ENCODE measurements around the gene MTNR1B.
A peak's percentile ranks its signal among the peaks of the same experiment; 100 is the strongest.

Gene MTNR1B

GRCh38 chr11:93005239-93005638 lies 35.8 kb downstream of the MTNR1B start:
- H3K4me3 ChIP-seq (ENCODE audit: low read length in 2 of 2): no peak overlapping the region
- no peak for DNase-seq (ENCODE audit: low spot score)
- H3K4me1 ChIP-seq (ENCODE audit: control insufficient read depth in 2 of 2, insufficient read depth in 1 of 2, low read depth in 1 of 2, low read length in 2 of 2): peaks cover 1 to 4% of the 10 kb centered on the region in 2 donors
- H2AK5ac ChIP-seq (ENCODE audit: low read depth, low read length): no peak overlapping the region
- no peak overlapping the region for H3K14ac ChIP-seq (ENCODE audit: low read length)
- no peak overlapping the region for H2BK120ac ChIP-seq (ENCODE audit: low read depth, low read length)
- H3K18ac ChIP-seq (ENCODE audit: low read length): no peak overlapping the region
- H3K4ac ChIP-seq (ENCODE audit: low read length): no peak overlapping the region
- no peak overlapping the region for H2BK12ac ChIP-seq (ENCODE audit: low read length)
- H2AFZ ChIP-seq (ENCODE audit: low read length): no peak overlapping the region
- no peak overlapping the region for H3K27ac ChIP-seq (replicated peaks; ENCODE audit: low read length)
- H3K23ac ChIP-seq (ENCODE audit: low read depth, low read length, poor library complexity): no peak overlapping the region
- H3K9me3 ChIP-seq (replicated peaks in 1 of 2; ENCODE audit: control insufficient read depth in 2 of 2, insufficient read depth in 1 of 2, low read depth in 1 of 2, low read length in 2 of 2): peaks cover 0 to 5% of the 10 kb centered on the region in 2 donors
- no peaks in the 10 kb centered on the region for H3K79me1 ChIP-seq (ENCODE audit: low read depth, low read length)
- no peak overlapping the region for H3K4me2 ChIP-seq (ENCODE audit: insufficient read depth, low read length, poor library complexity, severe bottlenecking)
- no CpG with 5 or more reads among the region's 1 CpG for WGBS, 2 donors (ENCODE audit: extremely low coverage in 2 of 2, insufficient read length in 2 of 2, insufficient replicate concordance in 1 of 2)
- no peak overlapping the region for H4K91ac ChIP-seq (ENCODE audit: low read depth, low read length, poor library complexity)
- H3K27me3 ChIP-seq (ENCODE audit: control insufficient read depth in 3 of 3, insufficient read depth in 3 of 3, low read depth in 1 of 3, low read length in 3 of 3): no peaks in the 10 kb centered on the region
- no peak overlapping the region for H3K9ac ChIP-seq (ENCODE audit: low read depth, low read length, poor library complexity)
- H2BK5ac ChIP-seq (ENCODE audit: low read length): no peak overlapping the region
- no peaks in the 10 kb centered on the region for H3K36me3 ChIP-seq (replicated peaks in 1 of 2; ENCODE audit: control insufficient read depth in 2 of 2, insufficient read depth in 2 of 2, low read length in 2 of 2)
- H4K8ac ChIP-seq (ENCODE audit: low read depth, low read length): no peak overlapping the region
- H2BK15ac ChIP-seq (ENCODE audit: low read length): no peak overlapping the region

GRCh38 chr11:93013646-93014045 lies 44.2 kb downstream of the MTNR1B start:
- no peak overlapping the region for H2BK15ac ChIP-seq (ENCODE audit: low read length)
- H3K9ac ChIP-seq (ENCODE audit: low read depth, low read length, poor library complexity): no peak overlapping the region
- no peak overlapping the region for H3K4me3 ChIP-seq (ENCODE audit: low read length in 2 of 2)
- no peak overlapping the region for H3K18ac ChIP-seq (ENCODE audit: low read length)
- H4K8ac ChIP-seq (ENCODE audit: low read depth, low read length): no peak overlapping the region
- H4K91ac ChIP-seq (ENCODE audit: low read depth, low read length, poor library complexity): no peak overlapping the region
- no CpG with 5 or more reads among the region's 1 CpG for WGBS, 2 donors (ENCODE audit: extremely low coverage in 2 of 2, insufficient read length in 2 of 2, insufficient replicate concordance in 1 of 2)
- peaks cover 0 to 2% of the 10 kb centered on the region in 2 donors for H3K9me3 ChIP-seq (replicated peaks in 1 of 2; ENCODE audit: control insufficient read depth in 2 of 2, insufficient read depth in 1 of 2, low read depth in 1 of 2, low read length in 2 of 2)
- no peak overlapping the region for H2AK5ac ChIP-seq (ENCODE audit: low read depth, low read length)
- H3K4me2 ChIP-seq (ENCODE audit: insufficient read depth, low read length, poor library complexity, severe bottlenecking): no peak overlapping the region
- H3K4ac ChIP-seq (ENCODE audit: low read length): no peak overlapping the region
- H3K27ac ChIP-seq (replicated peaks; ENCODE audit: low read length): no peak overlapping the region
- no peak overlapping the region for H2BK120ac ChIP-seq (ENCODE audit: low read depth, low read length)
- DNase-seq (ENCODE audit: low spot score): no peak
- no peak overlapping the region for H2BK12ac ChIP-seq (ENCODE audit: low read length)
- no peak overlapping the region for H2AFZ ChIP-seq (ENCODE audit: low read length)
- H3K79me1 ChIP-seq (ENCODE audit: low read depth, low read length): no peaks in the 10 kb centered on the region
- H3K36me3 ChIP-seq (replicated peaks in 1 of 2; ENCODE audit: control insufficient read depth in 2 of 2, insufficient read depth in 2 of 2, low read length in 2 of 2): no peaks in the 10 kb centered on the region
- H3K4me1 ChIP-seq (ENCODE audit: control insufficient read depth in 2 of 2, insufficient read depth in 1 of 2, low read depth in 1 of 2, low read length in 2 of 2): no peaks in the 10 kb centered on the region
- no peak overlapping the region for H3K23ac ChIP-seq (ENCODE audit: low read depth, low read length, poor library complexity)
- no peak overlapping the region for H2BK5ac ChIP-seq (ENCODE audit: low read length)
- no peaks in the 10 kb centered on the region for H3K27me3 ChIP-seq (ENCODE audit: control insufficient read depth in 3 of 3, insufficient read depth in 3 of 3, low read depth in 1 of 3, low read length in 3 of 3)
- no peak overlapping the region for H3K14ac ChIP-seq (ENCODE audit: low read length)

GRCh38 chr11:93016595-93016994 lies 47.1 kb downstream of the MTNR1B start:
- H3K9ac ChIP-seq (ENCODE audit: low read depth, low read length, poor library complexity): no peak overlapping the region
- H3K79me1 ChIP-seq (ENCODE audit: low read depth, low read length): no peaks in the 10 kb centered on the region
- no peak overlapping the region for H3K4me2 ChIP-seq (ENCODE audit: insufficient read depth, low read length, poor library complexity, severe bottlenecking)
- DNase-seq (ENCODE audit: low spot score): no peak
- no peaks in the 10 kb centered on the region for H3K27me3 ChIP-seq (ENCODE audit: control insufficient read depth in 3 of 3, insufficient read depth in 3 of 3, low read depth in 1 of 3, low read length in 3 of 3)
- no peak overlapping the region for H2AK5ac ChIP-seq (ENCODE audit: low read depth, low read length)
- H2BK12ac ChIP-seq (ENCODE audit: low read length): no peak overlapping the region
- H3K27ac ChIP-seq (replicated peaks; ENCODE audit: low read length): no peak overlapping the region
- no peak overlapping the region for H3K14ac ChIP-seq (ENCODE audit: low read length)
- no peak overlapping the region for H3K23ac ChIP-seq (ENCODE audit: low read depth, low read length, poor library complexity)
- H3K9me3 ChIP-seq (replicated peaks in 1 of 2; ENCODE audit: control insufficient read depth in 2 of 2, insufficient read depth in 1 of 2, low read depth in 1 of 2, low read length in 2 of 2): peaks cover 0 to 2% of the 10 kb centered on the region in 2 donors
- H2BK5ac ChIP-seq (ENCODE audit: low read length): no peak overlapping the region
- H3K36me3 ChIP-seq (replicated peaks in 1 of 2; ENCODE audit: control insufficient read depth in 2 of 2, insufficient read depth in 2 of 2, low read length in 2 of 2): no peaks in the 10 kb centered on the region
- peaks cover 0 to 9% of the 10 kb centered on the region in 2 donors for H3K4me1 ChIP-seq (ENCODE audit: control insufficient read depth in 2 of 2, insufficient read depth in 1 of 2, low read depth in 1 of 2, low read length in 2 of 2)
- H3K4me3 ChIP-seq (ENCODE audit: low read length in 2 of 2): no peak overlapping the region
- H2BK15ac ChIP-seq (ENCODE audit: low read length): no peak overlapping the region
- no peak overlapping the region for H2BK120ac ChIP-seq (ENCODE audit: low read depth, low read length)
- H2AFZ ChIP-seq (ENCODE audit: low read length): no peak overlapping the region
- no CpG with 5 or more reads among the region's 1 CpG for WGBS, 2 donors (ENCODE audit: extremely low coverage in 2 of 2, insufficient read length in 2 of 2, insufficient replicate concordance in 1 of 2)
- H3K18ac ChIP-seq (ENCODE audit: low read length): no peak overlapping the region
- no peak overlapping the region for H3K4ac ChIP-seq (ENCODE audit: low read length)
- no peak overlapping the region for H4K8ac ChIP-seq (ENCODE audit: low read depth, low read length)
- no peak overlapping the region for H4K91ac ChIP-seq (ENCODE audit: low read depth, low read length, poor library complexity)

GRCh38 chr11:93017821-93018690 lies 48.6 kb downstream of the MTNR1B start:
- no peaks in the 10 kb centered on the region for H3K36me3 ChIP-seq (replicated peaks in 1 of 2; ENCODE audit: control insufficient read depth in 2 of 2, insufficient read depth in 2 of 2, low read length in 2 of 2)
- no peak overlapping the region for H3K4me2 ChIP-seq (ENCODE audit: insufficient read depth, low read length, poor library complexity, severe bottlenecking)
- WGBS, 2 donors (ENCODE audit: extremely low coverage in 2 of 2, insufficient read length in 2 of 2, insufficient replicate concordance in 1 of 2): no CpG with 5 or more reads among the region's 9 CpGs
- no peaks in the 10 kb centered on the region for H3K79me1 ChIP-seq (ENCODE audit: low read depth, low read length)
- H2BK5ac ChIP-seq (ENCODE audit: low read length): no peak overlapping the region
- H3K4ac ChIP-seq (ENCODE audit: low read length): no peak overlapping the region
- no peak overlapping the region for H3K9ac ChIP-seq (ENCODE audit: low read depth, low read length, poor library complexity)
- no peak overlapping the region for H3K27ac ChIP-seq (replicated peaks; ENCODE audit: low read length)
- H2BK12ac ChIP-seq (ENCODE audit: low read length): no peak overlapping the region
- no peak overlapping the region for H2AFZ ChIP-seq (ENCODE audit: low read length)
- no peaks in the 10 kb centered on the region for H3K27me3 ChIP-seq (ENCODE audit: control insufficient read depth in 3 of 3, insufficient read depth in 3 of 3, low read depth in 1 of 3, low read length in 3 of 3)
- H3K18ac ChIP-seq (ENCODE audit: low read length): peak overlapping the region; percentile 36
- no peak overlapping the region for H4K8ac ChIP-seq (ENCODE audit: low read depth, low read length)
- H3K9me3 ChIP-seq (replicated peaks in 1 of 2; ENCODE audit: control insufficient read depth in 2 of 2, insufficient read depth in 1 of 2, low read depth in 1 of 2, low read length in 2 of 2): peaks cover 0 to 2% of the 10 kb centered on the region in 2 donors
- no peak overlapping the region for H2BK120ac ChIP-seq (ENCODE audit: low read depth, low read length)
- no peak overlapping the region for H2BK15ac ChIP-seq (ENCODE audit: low read length)
- H3K14ac ChIP-seq (ENCODE audit: low read length): no peak overlapping the region
- H4K91ac ChIP-seq (ENCODE audit: low read depth, low read length, poor library complexity): no peak overlapping the region
- no peak overlapping the region for H3K23ac ChIP-seq (ENCODE audit: low read depth, low read length, poor library complexity)
- H2AK5ac ChIP-seq (ENCODE audit: low read depth, low read length): peak overlapping the region; percentile 14
- peaks cover 0 to 9% of the 10 kb centered on the region in 2 donors for H3K4me1 ChIP-seq (ENCODE audit: control insufficient read depth in 2 of 2, insufficient read depth in 1 of 2, low read depth in 1 of 2, low read length in 2 of 2)
- no peak overlapping the region for H3K4me3 ChIP-seq (ENCODE audit: low read length in 2 of 2)
- DNase-seq (ENCODE audit: low spot score): no peak
